GM11168 (cell line): ENCODE data around the gene IGFL1.
"Not testable (repeated sequence)": the region's sequence is repeated elsewhere in the genome, so short reads cannot be mapped to it uniquely, and the experiment has no call there.

Source experiments
- in situ Hi-C: fragments of 300-500 bp; cut with MboI; formaldehyde crosslinking; loops from one replicate; pipeline ENCODE4 v1.12.0; 2022; ENCODE audit warnings: low sequenced_read_pairs; ENCODE audit not compliant: unreplicated experiment

IGFL1 gene

GRCh38 chr19:46262684-46263296 lies 33.2 kb downstream of the IGFL1 start:
- in situ Hi-C loops: loop anchor here (5.0 to 10.0 kb wide), 2 partner anchors 178 to 235 kb away; no protein-coding TSS in a partner anchor

DNA sequence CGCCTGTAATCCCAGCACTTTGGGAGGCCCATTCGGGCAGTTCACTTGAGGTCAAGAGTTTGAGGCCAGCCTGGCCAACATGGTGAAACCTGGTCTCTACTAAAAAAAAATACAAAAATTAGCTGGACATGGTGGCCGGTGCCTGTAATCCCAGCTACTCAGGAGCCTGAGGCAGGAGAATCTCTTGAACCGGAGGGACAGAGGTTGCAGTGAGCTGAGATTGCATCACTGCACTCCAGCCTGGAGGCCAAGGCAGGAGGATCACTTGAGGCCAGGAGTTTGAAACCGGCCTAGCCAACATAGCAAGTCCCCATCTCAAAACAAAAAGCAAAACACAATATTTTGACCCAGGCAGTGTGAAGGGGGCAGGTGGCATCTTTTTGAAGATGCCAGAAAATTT lies 35.3 kb downstream of the IGFL1 start:
- in situ Hi-C loops: loop anchor here (5.0 to 10.0 kb wide), 2 partner anchors 180 to 238 kb away; no protein-coding TSS in a partner anchor

- in situ Hi-C loops: loop anchor here (10.0 kb wide), 1 partner anchor 181 kb away; no protein-coding TSS in a partner anchor
Observed at GRCh38 chr19:46265217-46265828, 35.8 kb downstream of the IGFL1 start.

GRCh38 chr19:46269101-46269500 lies 39.6 kb downstream of the IGFL1 start:
- in situ Hi-C loops: loop anchor here (10.0 kb wide), 1 partner anchor 184 kb away; no protein-coding TSS in a partner anchor

DNA sequence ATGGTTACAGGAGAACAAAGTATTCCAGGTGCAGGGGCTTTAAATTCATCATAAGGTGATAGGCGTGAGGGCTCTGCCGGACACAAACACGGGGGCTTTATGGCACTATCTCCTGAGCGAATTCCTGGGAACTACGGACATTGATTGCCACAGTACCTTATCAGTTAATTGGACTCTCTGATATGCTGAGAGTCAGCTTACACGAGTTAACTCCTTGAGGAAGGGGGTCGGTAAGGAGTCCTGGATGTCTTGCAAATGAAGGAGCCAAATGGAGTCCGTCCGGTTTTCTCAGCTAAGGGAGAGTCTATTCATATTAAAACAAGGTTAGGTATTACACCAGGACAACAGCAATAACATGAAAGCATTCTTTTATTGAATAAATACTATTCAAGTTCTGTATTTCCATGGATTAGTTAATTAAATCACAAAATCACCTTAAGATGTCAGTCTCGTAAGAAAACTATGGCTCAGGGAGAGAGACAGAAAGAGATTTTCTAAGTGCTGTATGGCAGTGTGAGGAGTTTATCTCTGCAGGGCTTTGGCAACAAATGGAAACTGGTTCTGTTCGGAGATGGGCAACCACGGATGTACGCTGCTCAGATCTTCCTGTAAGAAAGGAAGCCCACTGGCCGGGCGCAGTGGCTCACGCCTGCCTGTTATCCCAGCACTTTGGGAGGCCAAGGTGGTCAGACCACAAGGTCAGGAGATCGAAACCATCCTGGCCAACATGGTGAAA lies 41.1 kb downstream of the IGFL1 start:
- in situ Hi-C loops: no loop called here

- in situ Hi-C loops: no loop called here
Observed at GRCh38 chr19:46271481-46272197, 42.1 kb downstream of the IGFL1 start.

- in situ Hi-C loops: not testable (repeated sequence)
Observed at GRCh38 chr19:46273931-46274330, 44.4 kb downstream of the IGFL1 start.

DNA sequence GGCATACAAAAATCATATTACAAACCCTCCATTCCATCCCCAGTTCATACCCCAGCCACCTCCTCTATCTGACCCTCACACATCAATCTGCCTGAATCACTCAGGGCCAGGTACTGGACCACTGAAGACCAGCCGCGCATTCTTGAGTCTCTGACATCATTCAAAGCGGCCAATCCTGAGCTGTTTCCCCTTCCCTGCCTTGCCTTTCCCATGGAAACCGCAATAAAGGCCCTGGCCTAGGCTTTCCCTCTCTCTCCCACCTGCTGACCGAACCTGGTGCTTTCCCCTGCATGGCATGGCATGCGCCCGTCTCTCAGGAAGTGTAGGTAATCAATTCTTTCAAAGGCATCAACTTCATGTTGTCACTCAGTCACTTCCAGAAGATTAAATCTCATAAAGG lies 49.6 kb downstream of the IGFL1 start:
- in situ Hi-C loops: no loop called here
